Neural cell (in vitro differentiated cells): ENCODE results near the gene FURIN.

ENCODE experiments used
- CTCF ChIP-seq: fragments of 450-650 bp; IDR thresholded peaks from 2 replicates; pipeline ENCODE4 v1.5.1; 2014; ENCODE audit warnings: antibody characterized with exemption, mild to moderate bottlenecking, moderate library complexity; ENCODE audit not compliant: poor library complexity, severe bottlenecking
- RAD21 ChIP-seq: fragments of 450-650 bp; conservative IDR thresholded peaks from 2 replicates; pipeline ENCODE4 v1.6.1; 2014; ENCODE audit warnings: antibody characterized with exemption, mild to moderate bottlenecking, moderate library complexity
- REST ChIP-seq: IDR thresholded peaks from 2 replicates; pipeline ENCODE4 v1.6.1; 2012; ENCODE audit warnings: borderline replicate concordance
- SMC3 ChIP-seq: fragments of 450-650 bp; conservative IDR thresholded peaks from 2 replicates; pipeline ENCODE4 v1.6.1; 2014; ENCODE audit warnings: antibody characterized with exemption, mild to moderate bottlenecking, moderate library complexity; ENCODE audit not compliant: poor library complexity
- TAF1 ChIP-seq: IDR thresholded peaks from 2 replicates; pipeline ENCODE4 v1.6.1; 2012; ENCODE audit warnings: low read depth

- TF ChIP-seq CTCF (no peak), REST (no peak), SMC3 (no peak), RAD21 (no peak), TAF1 (no peak)
These were observed 27.4 kb upstream of the FURIN start for GRCh38 chr15:90840954-90841353.
